ENCODE measurements around the gene ZCCHC2.

- peak in 2 of 4 donors; percentile 60 to 70 for TF ChIP-seq POLR2A (IDR thresholded peaks at IDR 0.05)
- TF ChIP-seq CTCF (IDR thresholded peaks at IDR 0.05), result no peak
Observed at GRCh38 chr18:62524440-62525200, 1.8 kb downstream of the ZCCHC2 start.

Measured in esophagus squamous epithelium (tissue), 4 donors.